GM12878 (cell line): ENCODE measurements around the gene TSHR. TPM values are rescaled to one million over a fixed set of nuclear protein-coding genes. Genes with fewer than 3 reads are reported as not detected.

Experiments used
- ATAC-seq: fragments of 200-7000 bp; cut with Tn5 transposase; 3 replicates; pipeline ENCODE4 v1.9.1; 2020; ENCODE audit warnings: mild to moderate bottlenecking, moderate library complexity
- BruUV-seq: library from RNA; stranded (reverse); fragments of 400-500 nt; replicated peaks from 2 replicates; lab custom pipeline; 2021; lab: Mats Ljungman, UMichigan
- CTCF ChIA-PET: fragments of 300-600 bp; sonication (Branson Sonifier 250); formaldehyde crosslinking; extraction: SDS; loops from one replicate; lab custom pipeline; 2021; ENCODE audit warnings: inconsistent platforms; lab: Yijun Ruan, JAX
- POLR2A ChIA-PET: fragments of 350-600 bp; formaldehyde crosslinking; extraction: SDS; loops from one replicate; lab custom pipeline; 2021; ENCODE audit warnings: inconsistent platforms; lab: Charles Lee
- RAD21 ChIA-PET: fragments of 300-600 bp; sonication (Branson Sonifier 250); formaldehyde crosslinking; loops from one replicate; lab custom pipeline; 2023; ENCODE audit warnings: antibody characterized with exemption; ENCODE audit not compliant: unreplicated experiment; lab: Charles Lee
- SMC1A ChIA-PET: fragments of 300-600 bp; sonication (Branson Sonifier 250); formaldehyde crosslinking; loops from one replicate; lab custom pipeline; 2023; ENCODE audit not compliant: unreplicated experiment, uncharacterized antibody; lab: Charles Lee
- DNase-seq: peaks from one replicate; pipeline ENCODE4 v3.0.0-alpha.2; 2011; ENCODE audit warnings: low read depth, low spot score
- FAIRE-seq: peaks from 3 replicates; lab custom pipeline; 2011; peaks lifted over from hg19 to GRCh38; lab: Jason Lieb, UNC
- H2AFZ ChIP-seq: 2 replicates; pipeline ENCODE4 v1.6.0; 2011; ENCODE audit warnings: low read depth, low read length, control low read depth; ENCODE audit not compliant: control insufficient read depth
- H3K27ac ChIP-seq: 2 replicates; pipeline ENCODE4 v1.5.1; 2011; ENCODE audit warnings: control low read depth; ENCODE audit not compliant: control insufficient read depth, insufficient read depth
- H3K27me3 ChIP-seq, 2 experiments: replicated peaks in 1 of 2; 2 replicates each; pipeline versions ENCODE4 v1.6.0 to v1.6.1; 2011; ENCODE audit warnings: low read length in 1 of 2; ENCODE audit not compliant: control insufficient read depth in 2 of 2, insufficient read depth in 2 of 2
- H3K36me3 ChIP-seq, 2 experiments: 2 replicates each; pipeline ENCODE4 v1.5.1; 2011; ENCODE audit warnings: low read length in 1 of 2; ENCODE audit not compliant: control insufficient read depth in 2 of 2, insufficient read depth in 2 of 2
- H3K4me1 ChIP-seq: 2 replicates; pipeline ENCODE4 v1.6.1; 2011; ENCODE audit warnings: mild to moderate bottlenecking, low read length, moderate library complexity, mixed read lengths; ENCODE audit not compliant: control insufficient read depth, insufficient read depth
- H3K4me2 ChIP-seq: 2 replicates; pipeline ENCODE4 v1.6.0; 2011; ENCODE audit warnings: control low read depth; ENCODE audit not compliant: control insufficient read depth, insufficient read depth
- H3K4me3 ChIP-seq: fragments of 200-600 bp; sonication (generic); 2 replicates; pipeline ENCODE4 v1.5.1; 2016
- H3K79me2 ChIP-seq: 2 replicates; pipeline ENCODE4 v1.6.0; 2011; ENCODE audit warnings: low read length; ENCODE audit not compliant: control insufficient read depth, insufficient read depth
- H3K9ac ChIP-seq: 2 replicates; pipeline ENCODE4 v1.8.0; 2011; ENCODE audit warnings: low read length, control low read depth, mixed read lengths; ENCODE audit not compliant: control insufficient read depth, insufficient read depth
- H3K9me3 ChIP-seq: replicated peaks from 3 replicates; pipeline ENCODE4 v1.5.1; 2011; ENCODE audit warnings: mild to moderate bottlenecking, low read length; ENCODE audit not compliant: control insufficient read depth, insufficient read depth
- H4K20me1 ChIP-seq: 2 replicates; pipeline ENCODE4 v1.6.0; 2011; ENCODE audit not compliant: control insufficient read depth, insufficient read depth
- BHLHE40 ChIP-seq, 2 experiments: fragments of 450-650 bp in 1 of 2; IDR thresholded peaks; 2 replicates each; pipeline ENCODE4 v1.6.1; 2011 to 2017; ENCODE audit warnings: low read depth in 2 of 2, borderline replicate concordance in 1 of 2, improper control_type of control experiment in 1 of 2, low read length in 1 of 2, mild to moderate bottlenecking in 1 of 2
- CBX3 ChIP-seq: fragments of 200-600 bp; sonication (generic); IDR thresholded peaks from 2 replicates; pipeline ENCODE4 v1.6.1; 2016; ENCODE audit warnings: low read depth, borderline replicate concordance
- HDGF ChIP-seq: fragments of 450-650 bp; IDR thresholded peaks from 2 replicates; pipeline ENCODE4 v1.6.1; 2016; ENCODE audit warnings: antibody characterized with exemption
- HSF1 ChIP-seq: fragments of 150-350 bp; IDR thresholded peaks from 2 replicates; pipeline ENCODE4 v1.6.1; 2014; ENCODE audit warnings: mild to moderate bottlenecking, low read depth, low read length
- IRF5 ChIP-seq: fragments of 450-650 bp; IDR thresholded peaks from 2 replicates; pipeline ENCODE4 v1.6.1; 2017; ENCODE audit warnings: borderline replicate concordance
- KDM1A ChIP-seq: fragments of 200-600 bp; sonication (generic); IDR thresholded peaks from 2 replicates; pipeline ENCODE4 v1.6.1; 2016; ENCODE audit warnings: borderline replicate concordance
- MLLT1 ChIP-seq: fragments of 450-650 bp; IDR thresholded peaks from 2 replicates; pipeline ENCODE4 v1.6.1; 2016; ENCODE audit warnings: mild to moderate bottlenecking
- MXI1 ChIP-seq: fragments of 150-350 bp; IDR thresholded peaks from 2 replicates; pipeline ENCODE4 v1.6.1; 2011; ENCODE audit warnings: low read depth, mild to moderate bottlenecking, inconsistent platforms, low read length, improper control_type of control experiment
- NBN ChIP-seq: fragments of 450-650 bp; IDR thresholded peaks from 2 replicates; pipeline ENCODE4 v1.6.1; 2016
- NRF1 ChIP-seq: conservative IDR thresholded peaks from 2 replicates; pipeline ENCODE4 v1.6.1; 2011; ENCODE audit warnings: mild to moderate bottlenecking, low read depth, low read length, improper control_type of control experiment
- SMAD5 ChIP-seq: IDR thresholded peaks from 2 replicates; pipeline ENCODE4 v1.6.1; 2016; ENCODE audit warnings: antibody characterized with exemption, low read depth
- YBX1 ChIP-seq: fragments of 450-650 bp; IDR thresholded peaks from 2 replicates; pipeline ENCODE4 v1.6.1; 2016; ENCODE audit warnings: antibody characterized with exemption
- ZBTB11 ChIP-seq: fragments of 450-650 bp; formaldehyde crosslinking; IDR thresholded peaks from 2 replicates; pipeline ENCODE4 v1.5.0; 2022; ENCODE audit warnings: mild to moderate bottlenecking, missing genetic modification characterization
- ZNF274 ChIP-seq: IDR thresholded peaks from one replicate; pipeline ENCODE4 v1.8.0; 2011; ENCODE audit not compliant: insufficient read length, insufficient read depth
- ZZZ3 ChIP-seq: IDR thresholded peaks from 2 replicates; pipeline ENCODE4 v1.6.1; 2011; ENCODE audit warnings: low read depth; ENCODE audit not compliant: control insufficient read depth, insufficient read length
- WGBS: methylation state at CpG from one replicate; pipeline ENCODE4 v1.1.6; 2016; ENCODE audit warnings: low lambda C conversion rate; ENCODE audit not compliant: insufficient replicate concordance, insufficient coverage; ENCODE audit errors: missing lambda C conversion rate; 5-methylcytosine and 5-hydroxymethylcytosine counted together
- in situ Hi-C: fragments of 300-500 bp; cut with MboI; formaldehyde crosslinking; loops from 9 replicates; pipeline ENCODE4 v1.14.3; 2018; ENCODE audit warnings: mixed read lengths
- intact Hi-C: fragments of 100-400 bp; cut with micrococcal nuclease; formaldehyde crosslinking; loops from one replicate; pipeline ENCODE4 v1.14.2; 2022; ENCODE audit not compliant: unreplicated experiment
- polyA plus RNA-seq, 11 experiments: library from polyadenylated mRNA; depleted of rRNA in 4 of 11; unstranded in 6 of 11; stranded (reverse) in 5 of 11; fragments of >200 nt; fragmentation: Nextera tagmentation in 4 of 11; fragmentation: Illumina TruSeq in 1 of 11; extraction: Ambion mirVana in 4 of 11; extraction: Trizol in 1 of 11; gene quantifications; 1 replicate in 1 of 11; 2 replicates in 10 of 11; pipeline versions ENCODE4 v1.2.1 to v1.2.3, GENCODE V29; 2011 to 2016; ENCODE audit warnings: inconsistent platforms in 2 of 11, missing spikeins in 2 of 11, low read depth in 1 of 11
- total RNA-seq, 4 experiments: library from RNA; depleted of rRNA in 3 of 4; stranded (reverse); fragments of >200 nt in 3 of 4; fragmentation: Illumina TruSeq in 1 of 4; extraction: Trizol in 1 of 4; gene quantifications; 2 replicates each; pipeline versions ENCODE4 v1.2.1 to v1.2.3, GENCODE V29; 2013 to 2021

TSHR gene
- total and polyA plus RNA-seq, 10 of the 15 experiments (the other 5 are each of a cell fraction or from before 2014, with no cell fraction given), result 0.06 to 0.31 TPM; not detected in 8

GRCh38 chr14:80954687-80955299 is 628 bp upstream of the TSHR start:
- in situ Hi-C loops, result loop anchor here (5.0 kb wide), 3 partner anchors 33 to 513 kb away; no protein-coding TSS in a partner anchor
- TF ChIP-seq IRF5 (no peak), ZNF274 (no peak), YBX1 (no peak), KDM1A (no peak), HSF1 (no peak), CBX3 (no peak), HDGF (no peak), SMAD5 (no peak), NRF1 (no peak), MLLT1 (no peak), NBN (no peak), ZBTB11 (CRISPR knock-in tag) (no peak), BHLHE40 (IDR thresholded peaks at IDR 0.05; ENCODE audit: borderline replicate concordance in 1 of 2, low read depth in 2 of 2, low read length in 1 of 2) (0 out of 4 replicates have a peak, but pooled peaks have one; percentile 19 to 28), ZZZ3 (no peak), MXI1 (no peak)

More at GRCh38 chr14:80954687-80955299, 628 bp upstream of the TSHR start:
- no peak overlapping the region; the same call in 1 of the 2 replicates for H3K4me3 ChIP-seq
- RAD21 ChIA-PET, result interaction anchor here (0.8 to 6.9 kb wide), 4 partner anchors 33 to 216 kb away, joined by 3 to 64 read pairs (median 4); no protein-coding TSS in a partner anchor
- H4K20me1 ChIP-seq, result no peaks in the 10 kb centered on the region
- POLR2A ChIA-PET, result no interaction called here
- ATAC-seq, result peak; percentile 46
- no peaks in the 10 kb centered on the region for H3K36me3 ChIP-seq
- no peak overlapping the region for H3K27ac ChIP-seq
- BruUV-seq, result no TSS peak
- H2AFZ ChIP-seq, result 0 out of 2 replicates have a peak overlapping the region, but pooled peaks have one; percentile 50
- intact Hi-C loops, result loop anchor here (1.0 to 2.0 kb wide), 4 partner anchors 33 to 508 kb away; no protein-coding TSS in a partner anchor
- peaks cover 12% of the 10 kb centered on the region for H3K4me1 ChIP-seq
- no peak for DNase-seq
- CTCF ChIA-PET, result interaction anchor here (0.6 to 11.6 kb wide), 9 partner anchors 22 to 591 kb away, joined by 3 to 178 read pairs (median 5); no protein-coding TSS in a partner anchor
- H3K9me3 ChIP-seq, result no peaks in the 10 kb centered on the region
- 1% methylated on average over 28 of the region's 29 CpGs for WGBS
- SMC1A ChIA-PET, result interaction anchor here (1.1 to 3.3 kb wide), 3 partner anchors 31 to 215 kb away, joined by 3 to 55 read pairs (median 6); no protein-coding TSS in a partner anchor
- FAIRE-seq, result peak; percentile 91
- peak overlapping the region; percentile 90; the same call in 1 of the 2 replicates for H3K4me2 ChIP-seq
- H3K9ac ChIP-seq, result no peak overlapping the region
- H3K79me2 ChIP-seq, result no peaks in the 10 kb centered on the region
- H3K27me3 ChIP-seq, result peaks cover 0 to 5% of the 10 kb centered on the region in 2 experiments; a peak in 3 of 4 replicates
